H1 (cell line): ENCODE measurements around the gene HSFX4. TPM values are rescaled to one million over a fixed set of nuclear protein-coding genes. Genes with fewer than 3 reads are reported as not detected.

Experiments used
- CTBP2 ChIP-seq: IDR thresholded peaks from 2 replicates; pipeline ENCODE4 v1.7.0; 2011; ENCODE audit warnings: borderline replicate concordance, mild to moderate bottlenecking, moderate library complexity, mixed read lengths, low read length; ENCODE audit not compliant: insufficient read depth, insufficient read length
- polyA plus RNA-seq, 7 experiments: library from polyadenylated mRNA; depleted of rRNA in 3 of 7; stranded (reverse) in 5 of 7; unstranded in 2 of 7; fragments of >200 nt in 5 of 7; fragments of 200-250 nt in 2 of 7; gene quantifications; 1 replicate in 5 of 7; 2 replicates in 1 of 7; 4 replicates in 1 of 7; pipeline versions ENCODE4 v1.2.1 to v1.2.3, GENCODE V29; 2011 to 2013; ENCODE audit warnings: missing spikeins in 2 of 7, mixed read lengths in 2 of 7
- total RNA-seq: library from RNA; stranded (reverse); fragmentation: NEBNext Ultra II Directional; extraction: Animal tissue kit (Norgen Biotek cat#: 25700); gene quantifications from 2 replicates; pipeline ENCODE4 v1.2.1, GENCODE V29; 2021

HSFX4 gene
- total and polyA plus RNA-seq, 2 of the 8 experiments (the other 6 are each of a cell fraction or from before 2014, with no cell fraction given): not detected

- no peak for TF ChIP-seq CTBP2
These were observed 19.1 kb upstream of the HSFX4 start (continued) for GRCh38 chrX:149910178-149910695.
